HG02759 (cell line): Measurements from ENCODE around the gene COX14.
"Not testable (repeated sequence)": the region's sequence is repeated elsewhere in the genome, so short reads cannot be mapped to it uniquely, and the experiment has no call there.

Experiments used
- ATAC-seq: cut with Tn5 transposase; IDR thresholded peaks from one replicate; pipeline ENCODE4 v1.9.1; 2021; ENCODE audit warnings: mild to moderate bottlenecking, moderate library complexity; ENCODE audit not compliant: unreplicated experiment

Gene COX14

DNA sequence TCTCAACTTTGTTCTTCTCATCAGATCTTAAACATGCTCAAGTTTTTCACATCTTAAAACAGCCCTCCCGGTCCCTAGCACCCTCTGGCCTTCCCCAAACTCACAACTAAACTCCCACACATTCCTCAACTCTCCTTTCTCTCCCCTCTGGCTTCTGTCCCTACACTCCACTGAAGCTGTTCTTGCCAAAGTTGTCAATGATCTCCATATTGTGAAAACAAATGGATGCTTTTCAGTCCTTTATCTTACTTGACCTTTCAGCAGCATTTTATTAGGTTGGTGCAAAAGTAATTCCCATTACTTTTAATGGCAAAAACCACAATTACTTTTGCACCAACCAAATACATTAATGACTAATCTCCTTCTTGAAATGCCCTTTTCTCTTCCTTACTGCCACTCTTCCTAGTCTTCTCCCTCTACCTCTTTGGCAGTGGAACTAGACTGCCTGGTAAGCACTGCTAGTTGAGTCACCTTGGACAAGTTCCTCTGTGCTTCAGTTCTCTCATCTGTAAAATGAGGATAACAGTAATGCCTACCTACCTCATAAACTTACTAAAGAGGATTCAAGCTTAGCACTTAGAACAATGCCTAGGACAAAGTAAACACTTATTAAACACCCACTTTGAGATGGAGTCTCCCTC is 39.1 kb downstream of the COX14 start:
- no peak for ATAC-seq

DNA sequence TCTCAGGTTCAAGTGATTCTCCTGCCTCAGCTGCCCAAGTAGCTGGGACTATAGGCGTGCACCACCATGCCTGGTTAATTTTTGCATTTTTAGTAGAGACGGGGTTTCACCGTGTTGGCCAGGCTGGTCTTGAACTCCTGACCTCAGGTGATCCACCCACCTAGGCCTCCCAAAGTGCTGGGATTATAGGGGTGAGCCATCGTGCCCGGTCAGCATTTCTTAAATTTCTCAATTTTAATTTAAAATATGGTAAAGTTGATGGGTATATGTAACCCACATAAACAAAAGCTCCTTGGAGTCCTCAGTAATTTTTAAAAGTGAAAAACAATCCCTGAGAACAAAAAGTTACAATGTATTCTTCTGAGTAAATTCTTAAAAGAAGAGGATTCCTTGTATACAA is 42.9 kb downstream of the COX14 start:
- not testable (repeated sequence) for ATAC-seq

DNA sequence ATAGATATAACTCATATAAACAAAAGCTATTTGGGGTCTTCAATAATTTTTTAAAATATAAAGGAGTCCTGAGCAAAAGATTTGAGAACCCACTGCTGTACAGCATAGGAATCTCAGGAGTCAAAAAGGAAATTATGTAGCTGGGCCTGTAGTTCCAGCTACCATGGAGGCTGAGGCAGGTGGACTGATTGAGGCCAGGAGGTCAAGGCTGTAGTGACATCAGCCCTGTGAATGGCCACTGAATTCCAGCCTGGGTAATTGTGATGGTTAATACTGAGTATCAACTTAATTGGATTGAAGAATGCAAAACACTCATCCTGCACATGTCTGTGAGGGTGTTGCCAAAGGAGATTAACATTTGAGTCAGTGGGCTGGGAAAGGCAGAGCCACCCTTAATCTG is 44.6 kb downstream of the COX14 start:
- ATAC-seq: no peak

DNA sequence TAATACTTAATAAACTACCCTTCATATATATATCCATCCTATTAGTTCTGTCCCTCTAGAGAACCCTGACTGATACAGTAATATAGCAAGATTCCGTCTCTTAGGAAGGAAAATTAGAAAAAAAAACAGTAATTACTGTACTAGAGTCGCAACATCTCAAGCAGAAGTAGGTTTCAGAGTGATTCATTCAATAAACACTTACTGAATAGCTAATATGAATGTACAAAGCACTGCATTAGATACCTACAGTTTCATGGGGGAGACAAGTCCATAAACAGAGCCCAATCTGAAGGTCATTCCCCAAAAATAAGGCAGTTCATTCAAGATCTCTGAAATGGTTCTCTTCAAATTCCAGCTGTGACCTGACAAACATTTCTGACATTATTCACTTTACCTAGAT is 45.2 kb downstream of the COX14 start:
- no peak for ATAC-seq

DNA sequence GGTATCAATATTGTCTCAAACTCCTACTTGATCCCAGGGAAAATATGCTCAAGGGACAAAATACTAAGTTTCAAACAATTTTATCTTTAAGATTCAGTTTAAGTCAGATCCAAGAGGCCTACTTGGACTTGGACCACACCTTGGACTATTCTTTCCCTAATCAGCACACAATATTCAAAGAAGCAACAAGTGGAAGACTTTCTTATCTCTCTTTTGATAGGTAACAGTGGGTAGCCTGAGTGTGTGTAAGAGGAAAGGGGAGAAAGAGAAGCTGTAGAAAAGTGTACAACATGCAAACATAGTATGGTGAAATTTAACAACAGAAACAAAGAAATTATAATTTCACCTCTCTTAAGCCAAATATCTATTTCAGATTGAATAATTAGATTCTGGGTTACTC is 48.6 kb downstream of the COX14 start:
- ATAC-seq: no peak

DNA sequence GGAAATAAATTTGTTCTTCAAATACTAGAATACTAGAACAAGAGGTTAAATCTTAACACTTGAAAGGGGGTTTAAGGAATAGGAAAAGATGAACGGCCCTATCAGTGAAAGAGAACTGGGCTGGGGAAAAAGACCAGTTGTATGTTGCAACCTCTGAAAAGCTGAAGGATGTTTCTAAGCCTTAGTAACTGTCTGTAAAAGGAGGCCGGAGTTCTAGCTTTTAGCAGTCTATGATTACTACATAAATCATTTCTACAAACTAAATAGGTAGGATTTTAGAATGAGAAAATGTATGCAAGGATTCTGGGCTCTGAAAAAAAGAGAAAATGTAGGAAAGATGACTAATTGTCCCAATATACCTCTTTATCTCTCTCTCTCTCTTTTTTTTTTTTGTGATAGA is 50.2 kb downstream of the COX14 start:
- no peak for ATAC-seq

DNA sequence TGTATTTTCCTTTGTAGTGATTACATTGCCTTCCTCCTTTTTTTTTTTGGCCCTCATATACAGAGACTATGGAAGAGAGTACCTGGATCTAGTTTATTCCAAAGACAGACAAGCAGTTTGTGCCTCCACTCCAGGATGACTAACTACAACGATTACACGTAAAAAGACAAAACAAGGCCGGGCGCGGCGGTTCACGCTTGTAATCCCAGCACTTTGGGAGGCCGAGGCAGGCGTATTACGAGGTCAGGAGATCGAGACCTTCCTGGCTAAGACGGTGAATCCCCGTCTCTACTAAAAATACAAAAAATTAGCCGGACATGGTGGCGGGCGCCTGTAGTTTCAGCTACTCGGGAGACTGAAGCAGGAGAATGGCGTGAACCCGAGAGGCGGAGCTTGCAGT is 52.9 kb downstream of the COX14 start:
- no peak for ATAC-seq

DNA sequence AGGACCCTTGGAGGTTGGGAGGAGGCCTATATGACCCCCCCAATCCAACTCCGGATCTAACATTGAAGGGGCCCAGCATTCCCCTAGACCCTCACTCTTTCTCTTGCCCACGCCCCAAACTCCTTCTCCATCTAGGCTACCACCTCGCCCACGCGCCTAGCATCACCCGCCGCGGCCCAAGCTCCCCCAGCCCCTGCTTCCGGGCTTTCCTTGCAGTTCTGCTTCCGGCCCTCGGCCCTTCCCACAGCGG is 54.7 kb downstream of the COX14 start:
- peak; percentile 43 for ATAC-seq

DNA sequence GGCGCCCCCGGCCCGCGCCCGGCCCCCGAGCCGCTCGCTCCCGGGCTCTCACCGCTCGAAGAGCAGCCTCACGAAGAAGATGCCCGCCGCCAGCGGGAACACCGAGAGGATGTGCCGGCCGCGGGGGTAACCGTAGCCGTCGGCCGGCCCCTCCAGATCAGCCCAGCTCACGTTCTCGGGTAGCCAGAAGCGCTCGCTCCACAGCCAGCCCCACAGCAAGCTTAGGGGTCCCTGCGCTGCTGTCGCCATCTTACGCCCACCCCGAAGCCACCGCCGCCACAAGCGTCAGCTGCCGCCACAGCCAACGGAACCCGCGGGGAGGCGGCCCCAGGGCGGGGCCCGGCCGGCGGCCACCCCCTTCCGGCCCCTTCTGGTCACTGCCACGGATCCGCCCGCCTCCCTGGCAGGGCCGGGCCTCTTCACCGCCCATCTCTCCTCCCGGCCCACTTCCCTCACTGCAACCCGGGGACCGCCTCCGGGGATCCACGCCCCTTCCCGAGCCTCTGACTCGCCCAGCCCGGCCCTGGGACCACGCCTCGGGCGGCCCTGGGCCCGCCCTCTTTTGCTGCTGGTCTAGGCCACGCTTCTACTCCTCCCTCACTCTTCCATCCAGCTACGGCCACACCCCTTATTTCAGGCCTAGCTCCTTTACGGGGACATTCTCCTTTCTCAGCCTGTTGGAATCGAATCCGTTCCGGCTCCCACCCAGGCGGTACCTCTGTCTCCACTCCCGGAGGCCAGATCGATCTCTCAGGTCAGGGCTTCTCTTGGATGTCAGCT is 55.2 kb downstream of the COX14 start, which contains the start of gene CERS5:
CERS5 (minus strand) TSS at position 321 of the 780 bp plus-strand sequence; CDS start at position 249, 72 bp downstream.
- ATAC-seq: peak; percentile 98
